Stomach (tissue), 4 donors: ENCODE data around the gene TAX1BP1.

Experiments used
- POLR2A ChIP-seq, 4 donors: fragments of 450-650 bp; IDR thresholded peaks; one replicate each; pipeline ENCODE4 v1.6.1; 2016; ENCODE audit warnings: antibody characterized with exemption in 4 of 4, control low read depth in 2 of 4, mild to moderate bottlenecking in 1 of 4, moderate library complexity in 1 of 4
- TF ChIP-seq, protein P1 (sequence below), 7 experiments: fragments of 450-650 bp in 4 of 7; fragments of 200-600 bp in 3 of 7; sonication (generic) in 3 of 7; IDR thresholded peaks; one replicate each; pipeline ENCODE4 v1.5.1; 2016 to 2019; ENCODE audit warnings: antibody characterized with exemption in 7 of 7, control low read depth in 2 of 7, mild to moderate bottlenecking in 1 of 7

DNA sequence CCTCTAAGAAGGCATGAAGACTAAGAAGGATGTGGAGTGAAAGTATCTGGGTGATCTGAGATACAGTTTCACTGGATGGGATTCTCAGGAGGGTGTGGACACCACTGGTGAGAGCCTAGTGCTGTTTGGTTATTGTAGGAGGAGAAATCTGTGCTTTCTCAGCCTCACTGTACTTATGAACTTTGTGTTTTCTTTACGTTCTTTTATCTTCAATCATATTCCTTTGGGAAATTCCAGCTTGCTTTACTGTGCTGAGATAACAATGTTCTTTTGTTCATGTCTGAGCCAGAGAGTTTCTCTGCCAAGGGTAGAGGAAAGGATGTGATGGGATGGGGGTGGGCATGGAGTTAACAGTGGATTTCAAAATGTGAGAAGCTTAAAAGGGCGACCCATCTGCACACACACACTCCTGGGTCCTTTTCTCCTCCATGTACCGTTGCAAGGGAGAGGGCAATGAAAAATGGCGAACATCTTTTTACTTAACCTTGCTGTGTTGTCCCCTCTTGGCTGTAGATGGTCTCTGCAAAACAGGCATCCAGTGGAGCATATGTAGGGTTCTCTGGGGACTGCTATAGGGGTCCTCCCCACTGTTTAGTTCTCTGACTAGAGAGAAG lies 25.0 kb upstream of the TAX1BP1 start:
- TF ChIP-seq, protein P1, sequence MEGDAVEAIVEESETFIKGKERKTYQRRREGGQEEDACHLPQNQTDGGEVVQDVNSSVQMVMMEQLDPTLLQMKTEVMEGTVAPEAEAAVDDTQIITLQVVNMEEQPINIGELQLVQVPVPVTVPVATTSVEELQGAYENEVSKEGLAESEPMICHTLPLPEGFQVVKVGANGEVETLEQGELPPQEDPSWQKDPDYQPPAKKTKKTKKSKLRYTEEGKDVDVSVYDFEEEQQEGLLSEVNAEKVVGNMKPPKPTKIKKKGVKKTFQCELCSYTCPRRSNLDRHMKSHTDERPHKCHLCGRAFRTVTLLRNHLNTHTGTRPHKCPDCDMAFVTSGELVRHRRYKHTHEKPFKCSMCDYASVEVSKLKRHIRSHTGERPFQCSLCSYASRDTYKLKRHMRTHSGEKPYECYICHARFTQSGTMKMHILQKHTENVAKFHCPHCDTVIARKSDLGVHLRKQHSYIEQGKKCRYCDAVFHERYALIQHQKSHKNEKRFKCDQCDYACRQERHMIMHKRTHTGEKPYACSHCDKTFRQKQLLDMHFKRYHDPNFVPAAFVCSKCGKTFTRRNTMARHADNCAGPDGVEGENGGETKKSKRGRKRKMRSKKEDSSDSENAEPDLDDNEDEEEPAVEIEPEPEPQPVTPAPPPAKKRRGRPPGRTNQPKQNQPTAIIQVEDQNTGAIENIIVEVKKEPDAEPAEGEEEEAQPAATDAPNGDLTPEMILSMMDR (IDR thresholded peaks at IDR 0.05): no peak
- TF ChIP-seq POLR2A (IDR thresholded peaks at IDR 0.05): no peak
